RWPE1 (cell line): ENCODE data around the gene C7orf57.

Experiments used
- CTCF ChIA-PET: fragments of 350-600 bp; sonication (Branson Sonifier 250); formaldehyde crosslinking; extraction: SDS; loops from one replicate; lab custom pipeline; 2021; lab: Yijun Ruan, JAX
- POLR2A ChIA-PET: fragments of 400-600 bp; formaldehyde crosslinking; extraction: SDS; loops from one replicate; lab custom pipeline; 2020; ENCODE audit warnings: antibody characterized with exemption; ENCODE audit not compliant: low non-redundant PET; lab: Yijun Ruan, JAX
- DNase-seq: peaks from one replicate; pipeline ENCODE4 v3.0.0; 2012; ENCODE audit warnings: low spot score
- H3K27ac ChIP-seq: fragments of 450-650 bp; 2 replicates; pipeline ENCODE4 v1.5.1; 2017
- CTCF ChIP-seq: fragments of 450-650 bp; conservative IDR thresholded peaks from 2 replicates; pipeline ENCODE4 v1.5.1; 2017; ENCODE audit warnings: low read depth, mild to moderate bottlenecking

The C7orf57 gene

GRCh38 chr7:48085942-48086341 is 50.6 kb downstream of the C7orf57 start:
- no peak for DNase-seq
- H3K27ac ChIP-seq, result peak overlapping the region; percentile 66
- ChIA-PET POLR2A (no interaction called here), CTCF (no interaction called here)
- TF ChIP-seq CTCF, result no peak

- H3K27ac ChIP-seq, result peak overlapping the region; percentile 100
- CTCF ChIA-PET, result interaction anchor here (1.5 kb wide), 1 partner anchor 23 kb away, joined by 6 read pairs; no protein-coding TSS in a partner anchor
- POLR2A ChIA-PET, result interaction anchor here (0.7 kb wide), 1 partner anchor 96 kb away, joined by 10 read pairs; no protein-coding TSS in a partner anchor
- no peak for TF ChIP-seq CTCF
- no peak for DNase-seq
Observed at GRCh38 chr7:48087349-48087748, 52.0 kb downstream of the C7orf57 start.

GRCh38 chr7:48088559-48089045 is 53.3 kb downstream of the C7orf57 start:
- CTCF ChIA-PET, result interaction anchor here (1.1 to 1.5 kb wide), 2 partner anchors 22 to 96 kb away, joined by 4 to 6 read pairs; no protein-coding TSS in a partner anchor
- peak; percentile 76 for DNase-seq
- peak overlapping the region; percentile 100 for H3K27ac ChIP-seq
- TF ChIP-seq CTCF, result no peak
- POLR2A ChIA-PET, result no interaction called here

- peak; percentile 90 for DNase-seq
- POLR2A ChIA-PET, result no interaction called here
- CTCF ChIA-PET, result interaction anchor here (0.7 to 1.5 kb wide), 5 partner anchors 21 to 1119 kb away, joined by 3 to 6 read pairs (median 4); no protein-coding TSS in a partner anchor
- H3K27ac ChIP-seq, result peak within 1 kb of the TSS; percentile 100
- no peak for TF ChIP-seq CTCF
Observed at GRCh38 chr7:48089046-48090003, 54.0 kb downstream of the C7orf57 start, which contains the start of gene UPP1. Gene UPP1, plus strand, starts transcription at chr7:48089265. Its CDS starts 5,519 bp downstream, at chr7:48094784.

- TF ChIP-seq CTCF, result no peak
- POLR2A ChIA-PET, result no interaction called here
- CTCF ChIA-PET, result interaction anchor here (0.6 to 1.3 kb wide), 4 partner anchors 91 to 1118 kb away, joined by 3 to 6 read pairs (median 3); no protein-coding TSS in a partner anchor
- no peak for DNase-seq
- peak overlapping the region; percentile 100 for H3K27ac ChIP-seq
Observed at GRCh38 chr7:48090095-48090805, 54.9 kb downstream of the C7orf57 start.
